ENCODE results near the gene ATP6AP2. TPM values are rescaled to one million over a fixed set of nuclear protein-coding genes. Genes with fewer than 3 reads are reported as not detected.

Gene ATP6AP2
- total and polyA plus RNA-seq, 4 donors: 49.7 to 80.7 (median 58.1) TPM

GRCh38 chrX:40542972-40543371, 37.8 kb upstream of the ATP6AP2 start:
- TF ChIP-seq HNF4A (conservative IDR thresholded peaks at IDR 0.05) (no peak), TAF1 (conservative IDR thresholded peaks at IDR 0.05) (no peak), JUND (IDR thresholded peaks at IDR 0.05) (no peak), RAD21 (IDR thresholded peaks at IDR 0.05) (no peak), GABPA (IDR thresholded peaks at IDR 0.05 in 1 of 2, conservative IDR thresholded peaks at IDR 0.05 in 1 of 2) (no peak), RXRA (IDR thresholded peaks at IDR 0.05) (no peak), YY1 (IDR thresholded peaks at IDR 0.05) (no peak), NR2F2 (IDR thresholded peaks at IDR 0.05) (no peak), SP1 (IDR thresholded peaks at IDR 0.05) (no peak), HNF4G (IDR thresholded peaks at IDR 0.05) (no peak)
- TF ChIP-seq, protein P1, sequence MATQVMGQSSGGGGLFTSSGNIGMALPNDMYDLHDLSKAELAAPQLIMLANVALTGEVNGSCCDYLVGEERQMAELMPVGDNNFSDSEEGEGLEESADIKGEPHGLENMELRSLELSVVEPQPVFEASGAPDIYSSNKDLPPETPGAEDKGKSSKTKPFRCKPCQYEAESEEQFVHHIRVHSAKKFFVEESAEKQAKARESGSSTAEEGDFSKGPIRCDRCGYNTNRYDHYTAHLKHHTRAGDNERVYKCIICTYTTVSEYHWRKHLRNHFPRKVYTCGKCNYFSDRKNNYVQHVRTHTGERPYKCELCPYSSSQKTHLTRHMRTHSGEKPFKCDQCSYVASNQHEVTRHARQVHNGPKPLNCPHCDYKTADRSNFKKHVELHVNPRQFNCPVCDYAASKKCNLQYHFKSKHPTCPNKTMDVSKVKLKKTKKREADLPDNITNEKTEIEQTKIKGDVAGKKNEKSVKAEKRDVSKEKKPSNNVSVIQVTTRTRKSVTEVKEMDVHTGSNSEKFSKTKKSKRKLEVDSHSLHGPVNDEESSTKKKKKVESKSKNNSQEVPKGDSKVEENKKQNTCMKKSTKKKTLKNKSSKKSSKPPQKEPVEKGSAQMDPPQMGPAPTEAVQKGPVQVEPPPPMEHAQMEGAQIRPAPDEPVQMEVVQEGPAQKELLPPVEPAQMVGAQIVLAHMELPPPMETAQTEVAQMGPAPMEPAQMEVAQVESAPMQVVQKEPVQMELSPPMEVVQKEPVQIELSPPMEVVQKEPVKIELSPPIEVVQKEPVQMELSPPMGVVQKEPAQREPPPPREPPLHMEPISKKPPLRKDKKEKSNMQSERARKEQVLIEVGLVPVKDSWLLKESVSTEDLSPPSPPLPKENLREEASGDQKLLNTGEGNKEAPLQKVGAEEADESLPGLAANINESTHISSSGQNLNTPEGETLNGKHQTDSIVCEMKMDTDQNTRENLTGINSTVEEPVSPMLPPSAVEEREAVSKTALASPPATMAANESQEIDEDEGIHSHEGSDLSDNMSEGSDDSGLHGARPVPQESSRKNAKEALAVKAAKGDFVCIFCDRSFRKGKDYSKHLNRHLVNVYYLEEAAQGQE (IDR thresholded peaks at IDR 0.05): no peak
- TF ChIP-seq, protein P2, sequence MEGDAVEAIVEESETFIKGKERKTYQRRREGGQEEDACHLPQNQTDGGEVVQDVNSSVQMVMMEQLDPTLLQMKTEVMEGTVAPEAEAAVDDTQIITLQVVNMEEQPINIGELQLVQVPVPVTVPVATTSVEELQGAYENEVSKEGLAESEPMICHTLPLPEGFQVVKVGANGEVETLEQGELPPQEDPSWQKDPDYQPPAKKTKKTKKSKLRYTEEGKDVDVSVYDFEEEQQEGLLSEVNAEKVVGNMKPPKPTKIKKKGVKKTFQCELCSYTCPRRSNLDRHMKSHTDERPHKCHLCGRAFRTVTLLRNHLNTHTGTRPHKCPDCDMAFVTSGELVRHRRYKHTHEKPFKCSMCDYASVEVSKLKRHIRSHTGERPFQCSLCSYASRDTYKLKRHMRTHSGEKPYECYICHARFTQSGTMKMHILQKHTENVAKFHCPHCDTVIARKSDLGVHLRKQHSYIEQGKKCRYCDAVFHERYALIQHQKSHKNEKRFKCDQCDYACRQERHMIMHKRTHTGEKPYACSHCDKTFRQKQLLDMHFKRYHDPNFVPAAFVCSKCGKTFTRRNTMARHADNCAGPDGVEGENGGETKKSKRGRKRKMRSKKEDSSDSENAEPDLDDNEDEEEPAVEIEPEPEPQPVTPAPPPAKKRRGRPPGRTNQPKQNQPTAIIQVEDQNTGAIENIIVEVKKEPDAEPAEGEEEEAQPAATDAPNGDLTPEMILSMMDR (IDR thresholded peaks at IDR 0.05; ENCODE audit: low read depth, low read length, missing input control): no peak
- TF ChIP-seq, protein P3, sequence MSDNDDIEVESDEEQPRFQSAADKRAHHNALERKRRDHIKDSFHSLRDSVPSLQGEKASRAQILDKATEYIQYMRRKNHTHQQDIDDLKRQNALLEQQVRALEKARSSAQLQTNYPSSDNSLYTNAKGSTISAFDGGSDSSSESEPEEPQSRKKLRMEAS (IDR thresholded peaks at IDR 0.05): no peak
- TF ChIP-seq, protein P4, sequence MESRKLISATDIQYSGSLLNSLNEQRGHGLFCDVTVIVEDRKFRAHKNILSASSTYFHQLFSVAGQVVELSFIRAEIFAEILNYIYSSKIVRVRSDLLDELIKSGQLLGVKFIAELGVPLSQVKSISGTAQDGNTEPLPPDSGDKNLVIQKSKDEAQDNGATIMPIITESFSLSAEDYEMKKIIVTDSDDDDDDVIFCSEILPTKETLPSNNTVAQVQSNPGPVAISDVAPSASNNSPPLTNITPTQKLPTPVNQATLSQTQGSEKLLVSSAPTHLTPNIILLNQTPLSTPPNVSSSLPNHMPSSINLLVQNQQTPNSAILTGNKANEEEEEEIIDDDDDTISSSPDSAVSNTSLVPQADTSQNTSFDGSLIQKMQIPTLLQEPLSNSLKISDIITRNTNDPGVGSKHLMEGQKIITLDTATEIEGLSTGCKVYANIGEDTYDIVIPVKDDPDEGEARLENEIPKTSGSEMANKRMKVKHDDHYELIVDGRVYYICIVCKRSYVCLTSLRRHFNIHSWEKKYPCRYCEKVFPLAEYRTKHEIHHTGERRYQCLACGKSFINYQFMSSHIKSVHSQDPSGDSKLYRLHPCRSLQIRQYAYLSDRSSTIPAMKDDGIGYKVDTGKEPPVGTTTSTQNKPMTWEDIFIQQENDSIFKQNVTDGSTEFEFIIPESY (IDR thresholded peaks at IDR 0.05): no peak
- H3K36me3 ChIP-seq (ENCODE audit: control insufficient read depth in 4 of 4, insufficient read depth in 3 of 4, low read depth in 1 of 4, low read length in 3 of 4): no peaks in the 10 kb centered on the region
- no peak for DNase-seq (ENCODE audit: low spot score)
- H3K4me1 ChIP-seq (ENCODE audit: control insufficient read depth in 4 of 4, insufficient read depth in 4 of 4, low read length in 3 of 4): peaks cover 0 to 10% (median 1%) of the 10 kb centered on the region in 4 donors
- H3K27ac ChIP-seq (ENCODE audit: low read depth in 1 of 2, low read length in 2 of 2): no peak overlapping the region
- WGBS: 80% methylated on average over 4 of the region's 4 CpGs
- H3K9ac ChIP-seq (ENCODE audit: low read depth in 1 of 2, low read length in 2 of 2): no peak overlapping the region
- H3K9me3 ChIP-seq (ENCODE audit: control insufficient read depth in 4 of 4, low read length in 3 of 4): no peaks in the 10 kb centered on the region
- no peak overlapping the region for H3K4me3 ChIP-seq (ENCODE audit: low read depth in 1 of 3, low read length in 3 of 3)
- no peaks in the 10 kb centered on the region for H3K27me3 ChIP-seq (ENCODE audit: control insufficient read depth in 4 of 4, insufficient read depth in 4 of 4, low read length in 3 of 4)

DNA sequence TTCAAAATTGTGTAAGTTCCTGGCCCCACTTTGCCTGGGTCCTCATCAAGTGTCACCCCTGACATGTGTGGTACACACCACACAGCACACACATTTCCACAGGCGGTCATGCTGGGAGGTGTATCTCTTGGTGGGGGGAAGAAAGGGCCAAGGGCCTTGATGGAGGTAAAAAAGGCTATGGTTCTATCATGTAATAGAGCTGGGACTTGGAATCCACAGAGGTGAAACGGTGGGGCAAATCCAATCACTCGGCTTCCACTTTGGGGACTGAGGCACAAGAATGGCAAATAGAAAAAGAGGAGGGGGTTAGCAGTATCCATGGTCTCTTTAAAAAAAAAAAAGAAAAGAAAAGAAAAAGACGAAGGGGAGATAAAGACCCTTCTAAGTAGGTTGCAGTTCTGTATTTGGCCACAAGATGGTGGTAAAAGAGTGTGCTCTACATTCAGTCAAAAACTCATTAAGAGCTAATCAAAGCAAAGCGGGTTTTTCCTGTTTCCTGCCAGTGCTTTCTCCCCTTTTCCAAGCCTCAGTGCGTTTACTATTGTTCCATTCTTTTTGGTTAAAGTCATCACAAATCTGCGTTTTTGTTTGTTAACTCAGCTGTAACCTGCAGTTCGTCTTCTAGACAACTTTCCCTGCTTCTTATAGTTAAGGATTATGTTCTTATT, 37.0 kb upstream of the ATP6AP2 start:
- WGBS: 10% methylated on average over 8 of the region's 8 CpGs
- Histone ChIP-seq H3K4me3 (ENCODE audit: low read depth in 1 of 3, low read length in 3 of 3) (no peak overlapping the region), H3K9me3 (ENCODE audit: control insufficient read depth in 4 of 4, low read length in 3 of 4) (no peaks in the 10 kb centered on the region), H3K27me3 (ENCODE audit: control insufficient read depth in 4 of 4, insufficient read depth in 4 of 4, low read length in 3 of 4) (no peaks in the 10 kb centered on the region), H3K4me1 (ENCODE audit: control insufficient read depth in 4 of 4, insufficient read depth in 4 of 4, low read length in 3 of 4) (peaks cover 0 to 10% (median 1%) of the 10 kb centered on the region in 4 donors), H3K9ac (ENCODE audit: low read depth in 1 of 2, low read length in 2 of 2) (no peak overlapping the region), H3K27ac (ENCODE audit: low read depth in 1 of 2, low read length in 2 of 2) (no peak overlapping the region), H3K36me3 (ENCODE audit: control insufficient read depth in 4 of 4, insufficient read depth in 3 of 4, low read depth in 1 of 4, low read length in 3 of 4) (no peaks in the 10 kb centered on the region)
- DNase-seq (ENCODE audit: low spot score): peak; percentile 34
- TF ChIP-seq HNF4G (IDR thresholded peaks at IDR 0.05) (no peak), RAD21 (IDR thresholded peaks at IDR 0.05) (peak; percentile 81 to 88), FOXA2 (IDR thresholded peaks at IDR 0.05) (no peak), HNF4A (conservative IDR thresholded peaks at IDR 0.05) (no peak)
- TF ChIP-seq, protein P2 (IDR thresholded peaks at IDR 0.05; ENCODE audit: low read depth, low read length, missing input control): peak; percentile 84
